ENCODE data around the gene FBP1.

DNA sequence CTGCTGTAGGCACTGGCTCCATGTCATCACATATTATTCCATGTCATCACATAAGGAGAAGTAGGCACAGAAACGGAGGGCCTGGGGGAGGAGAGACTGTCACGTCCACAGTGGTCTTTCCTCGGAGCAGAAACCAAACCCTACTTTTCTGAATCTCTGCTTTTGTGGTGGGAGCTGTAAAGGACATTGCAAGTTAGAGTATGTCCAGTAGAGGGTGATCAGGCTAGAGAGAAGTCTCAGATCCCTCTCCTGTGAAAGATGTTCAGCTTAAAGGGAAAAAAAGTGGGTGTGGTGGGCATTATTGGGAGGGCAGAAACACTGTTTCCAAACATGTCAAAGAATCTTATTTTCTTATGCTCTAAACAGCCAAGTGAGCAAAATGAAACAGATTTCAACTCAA lies 26.3 kb downstream of the FBP1 start:
- TF ChIP-seq POLR2A (IDR thresholded peaks at IDR 0.05): no peak
- TF ChIP-seq, protein P1, sequence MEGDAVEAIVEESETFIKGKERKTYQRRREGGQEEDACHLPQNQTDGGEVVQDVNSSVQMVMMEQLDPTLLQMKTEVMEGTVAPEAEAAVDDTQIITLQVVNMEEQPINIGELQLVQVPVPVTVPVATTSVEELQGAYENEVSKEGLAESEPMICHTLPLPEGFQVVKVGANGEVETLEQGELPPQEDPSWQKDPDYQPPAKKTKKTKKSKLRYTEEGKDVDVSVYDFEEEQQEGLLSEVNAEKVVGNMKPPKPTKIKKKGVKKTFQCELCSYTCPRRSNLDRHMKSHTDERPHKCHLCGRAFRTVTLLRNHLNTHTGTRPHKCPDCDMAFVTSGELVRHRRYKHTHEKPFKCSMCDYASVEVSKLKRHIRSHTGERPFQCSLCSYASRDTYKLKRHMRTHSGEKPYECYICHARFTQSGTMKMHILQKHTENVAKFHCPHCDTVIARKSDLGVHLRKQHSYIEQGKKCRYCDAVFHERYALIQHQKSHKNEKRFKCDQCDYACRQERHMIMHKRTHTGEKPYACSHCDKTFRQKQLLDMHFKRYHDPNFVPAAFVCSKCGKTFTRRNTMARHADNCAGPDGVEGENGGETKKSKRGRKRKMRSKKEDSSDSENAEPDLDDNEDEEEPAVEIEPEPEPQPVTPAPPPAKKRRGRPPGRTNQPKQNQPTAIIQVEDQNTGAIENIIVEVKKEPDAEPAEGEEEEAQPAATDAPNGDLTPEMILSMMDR (IDR thresholded peaks at IDR 0.05): no peak
